Breast epithelium (tissue), 3 donors: ENCODE data around the gene LMO1.

Experiments
- POLR2A ChIP-seq: fragments of 450-650 bp; IDR thresholded peaks from one replicate; pipeline ENCODE4 v1.6.1; 2016; ENCODE audit warnings: antibody characterized with exemption, mild to moderate bottlenecking, moderate library complexity
- POLR2AphosphoS5 ChIP-seq, 3 donors: sonication (generic); formaldehyde crosslinking; IDR thresholded peaks; one replicate each; pipeline ENCODE4 v1.6.1; 2017; ENCODE audit warnings: antibody characterized with exemption in 3 of 3
- TF ChIP-seq, protein P1 (sequence below), 3 donors: fragments of 450-650 bp; IDR thresholded peaks; one replicate each; pipeline ENCODE4 v1.5.1; 2016 to 2017; ENCODE audit warnings: antibody characterized with exemption in 3 of 3, mild to moderate bottlenecking in 3 of 3, moderate library complexity in 3 of 3

- TF ChIP-seq, protein P1, sequence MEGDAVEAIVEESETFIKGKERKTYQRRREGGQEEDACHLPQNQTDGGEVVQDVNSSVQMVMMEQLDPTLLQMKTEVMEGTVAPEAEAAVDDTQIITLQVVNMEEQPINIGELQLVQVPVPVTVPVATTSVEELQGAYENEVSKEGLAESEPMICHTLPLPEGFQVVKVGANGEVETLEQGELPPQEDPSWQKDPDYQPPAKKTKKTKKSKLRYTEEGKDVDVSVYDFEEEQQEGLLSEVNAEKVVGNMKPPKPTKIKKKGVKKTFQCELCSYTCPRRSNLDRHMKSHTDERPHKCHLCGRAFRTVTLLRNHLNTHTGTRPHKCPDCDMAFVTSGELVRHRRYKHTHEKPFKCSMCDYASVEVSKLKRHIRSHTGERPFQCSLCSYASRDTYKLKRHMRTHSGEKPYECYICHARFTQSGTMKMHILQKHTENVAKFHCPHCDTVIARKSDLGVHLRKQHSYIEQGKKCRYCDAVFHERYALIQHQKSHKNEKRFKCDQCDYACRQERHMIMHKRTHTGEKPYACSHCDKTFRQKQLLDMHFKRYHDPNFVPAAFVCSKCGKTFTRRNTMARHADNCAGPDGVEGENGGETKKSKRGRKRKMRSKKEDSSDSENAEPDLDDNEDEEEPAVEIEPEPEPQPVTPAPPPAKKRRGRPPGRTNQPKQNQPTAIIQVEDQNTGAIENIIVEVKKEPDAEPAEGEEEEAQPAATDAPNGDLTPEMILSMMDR (IDR thresholded peaks at IDR 0.05) = no peak
- TF ChIP-seq POLR2A = no peak
- TF ChIP-seq POLR2AphosphoS5 (IDR thresholded peaks at IDR 0.05) = no peak
Measured at GRCh38 chr11:8234425-8234821, 29.3 kb downstream of the LMO1 start.
